Esophagus muscularis mucosa (tissue), 4 donors: ENCODE data around the gene MPP2. TPM values are rescaled to one million over a fixed set of nuclear protein-coding genes. Genes with fewer than 3 reads are reported as not detected.

Source experiments
- DNase-seq: peaks from one replicate; pipeline ENCODE4 v3.0.0-alpha.2; 2017; ENCODE audit errors: extremely low spot score
- H3K27ac ChIP-seq, 4 donors: fragments of 200-600 bp; sonication (generic); replicated peaks in 1 of 4; 1 replicate in 3 of 4; 2 replicates in 1 of 4; pipeline ENCODE4 v1.5.1; 2016 to 2019; ENCODE audit warnings: mild to moderate bottlenecking in 1 of 4
- H3K27me3 ChIP-seq, 4 donors: fragments of 200-600 bp; sonication (generic); one replicate each; pipeline versions ENCODE4 v1.5.1 to v1.6.0; 2016 to 2019
- H3K36me3 ChIP-seq, 4 donors: fragments of 200-600 bp; sonication (generic); one replicate each; pipeline ENCODE4 v1.5.1; 2016 to 2019
- H3K4me1 ChIP-seq, 4 donors: fragments of 200-600 bp; sonication (generic); one replicate each; pipeline ENCODE4 v1.5.1; 2016 to 2019
- H3K4me3 ChIP-seq, 4 donors: fragments of 200-600 bp; sonication (generic); 1 replicate in 2 of 4; 2 replicates in 2 of 4; pipeline ENCODE4 v1.5.1; 2016 to 2019; ENCODE audit warnings: mild to moderate bottlenecking in 4 of 4, moderate library complexity in 1 of 4
- H3K9me3 ChIP-seq, 4 donors: fragments of 200-600 bp; sonication (generic); 1 replicate in 3 of 4; 2 replicates in 1 of 4; pipeline ENCODE4 v1.5.1; 2016 to 2019
- EP300 ChIP-seq: sonication (generic); formaldehyde crosslinking; IDR thresholded peaks from one replicate; pipeline ENCODE4 v1.6.1; 2017; ENCODE audit warnings: antibody characterized with exemption
- POLR2A ChIP-seq: fragments of 450-650 bp; IDR thresholded peaks from one replicate; pipeline ENCODE4 v1.6.1; 2017; ENCODE audit warnings: antibody characterized with exemption, moderate library complexity, mild to moderate bottlenecking, low read depth
- POLR2AphosphoS5 ChIP-seq, 2 donors: sonication (generic); formaldehyde crosslinking; IDR thresholded peaks; one replicate each; pipeline ENCODE4 v1.6.1; 2017; ENCODE audit warnings: antibody characterized with exemption in 2 of 2
- WGBS: methylation state at CpG from one replicate; pipeline ENCODE4 v1.1.5; 2018; 5-methylcytosine and 5-hydroxymethylcytosine counted together
- intact Hi-C: fragments of 100-400 bp; cut with DNase I; formaldehyde crosslinking; loops from one replicate; pipeline ENCODE4 v1.15.1; 2023
- total RNA-seq, 4 donors: library from RNA; depleted of rRNA; stranded (reverse); fragments of >200 nt; gene quantifications; one replicate each; pipeline versions ENCODE4 v1.1.0 to v1.2.1, GENCODE V29; 2016
- TF ChIP-seq, protein P1 (sequence below), 3 experiments: fragments of 200-600 bp in 2 of 3; fragments of 450-650 bp in 1 of 3; sonication (generic) in 2 of 3; IDR thresholded peaks; one replicate each; pipeline ENCODE4 v1.5.1; 2017 to 2019; ENCODE audit warnings: antibody characterized with exemption in 3 of 3, mild to moderate bottlenecking in 2 of 3, moderate library complexity in 1 of 3

MPP2 gene
- total RNA-seq, 4 donors from 2014 or later: 13.3 to 15.9 (median 15.6) TPM

DNA sequence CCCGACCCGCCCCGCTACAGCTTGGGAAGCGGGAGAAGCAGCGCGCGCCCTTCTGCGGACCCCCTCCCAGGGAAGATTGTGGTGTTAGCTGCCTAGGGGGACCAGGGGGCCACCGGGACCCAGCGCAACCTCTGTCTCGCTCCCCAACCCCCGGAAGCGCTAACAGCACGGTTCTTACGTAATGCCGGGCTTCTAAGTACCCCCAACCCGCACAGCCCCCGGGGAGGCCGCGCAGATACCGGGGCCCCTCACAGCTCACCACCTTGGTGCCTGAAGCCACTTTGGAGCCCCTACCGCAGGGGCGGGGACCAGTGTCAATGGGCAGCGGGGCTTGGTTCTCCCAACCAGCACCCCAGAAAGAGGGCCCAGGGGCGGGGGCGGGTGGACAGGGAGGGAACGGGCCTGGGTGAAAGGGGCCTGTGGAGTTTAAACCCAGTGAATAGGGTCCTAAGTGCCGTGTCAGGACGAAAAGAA lies 348 bp downstream of the MPP2 start:
- TF ChIP-seq, protein P1, sequence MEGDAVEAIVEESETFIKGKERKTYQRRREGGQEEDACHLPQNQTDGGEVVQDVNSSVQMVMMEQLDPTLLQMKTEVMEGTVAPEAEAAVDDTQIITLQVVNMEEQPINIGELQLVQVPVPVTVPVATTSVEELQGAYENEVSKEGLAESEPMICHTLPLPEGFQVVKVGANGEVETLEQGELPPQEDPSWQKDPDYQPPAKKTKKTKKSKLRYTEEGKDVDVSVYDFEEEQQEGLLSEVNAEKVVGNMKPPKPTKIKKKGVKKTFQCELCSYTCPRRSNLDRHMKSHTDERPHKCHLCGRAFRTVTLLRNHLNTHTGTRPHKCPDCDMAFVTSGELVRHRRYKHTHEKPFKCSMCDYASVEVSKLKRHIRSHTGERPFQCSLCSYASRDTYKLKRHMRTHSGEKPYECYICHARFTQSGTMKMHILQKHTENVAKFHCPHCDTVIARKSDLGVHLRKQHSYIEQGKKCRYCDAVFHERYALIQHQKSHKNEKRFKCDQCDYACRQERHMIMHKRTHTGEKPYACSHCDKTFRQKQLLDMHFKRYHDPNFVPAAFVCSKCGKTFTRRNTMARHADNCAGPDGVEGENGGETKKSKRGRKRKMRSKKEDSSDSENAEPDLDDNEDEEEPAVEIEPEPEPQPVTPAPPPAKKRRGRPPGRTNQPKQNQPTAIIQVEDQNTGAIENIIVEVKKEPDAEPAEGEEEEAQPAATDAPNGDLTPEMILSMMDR (IDR thresholded peaks at IDR 0.05): no peak
- TF ChIP-seq POLR2AphosphoS5 (IDR thresholded peaks at IDR 0.05) (no peak), EP300 (no peak), POLR2A (no peak)
- under 1% methylated on average over 14 of the region's 29 CpGs for WGBS
- no peak for DNase-seq
- intact Hi-C loops: loop anchor here (10.0 kb wide), 1 partner anchor 238 kb away; the partner anchor contains the start of gene HROB
- H3K36me3 ChIP-seq: peaks cover 0 to 17% (median 6%) of the 10 kb centered on the region in 4 donors
- H3K9me3 ChIP-seq: no peaks in the 10 kb centered on the region
- H3K27me3 ChIP-seq: peaks cover 0 to 24% (median 0%) of the 10 kb centered on the region in 4 donors
- H3K27ac ChIP-seq: peak overlapping the region; percentile 95 to 97 (median 96)
- peaks cover 22 to 47% (median 38%) of the 10 kb centered on the region in 4 donors for H3K4me1 ChIP-seq
- H3K4me3 ChIP-seq: peak overlapping the region; percentile 77 to 86 (median 86)

DNA sequence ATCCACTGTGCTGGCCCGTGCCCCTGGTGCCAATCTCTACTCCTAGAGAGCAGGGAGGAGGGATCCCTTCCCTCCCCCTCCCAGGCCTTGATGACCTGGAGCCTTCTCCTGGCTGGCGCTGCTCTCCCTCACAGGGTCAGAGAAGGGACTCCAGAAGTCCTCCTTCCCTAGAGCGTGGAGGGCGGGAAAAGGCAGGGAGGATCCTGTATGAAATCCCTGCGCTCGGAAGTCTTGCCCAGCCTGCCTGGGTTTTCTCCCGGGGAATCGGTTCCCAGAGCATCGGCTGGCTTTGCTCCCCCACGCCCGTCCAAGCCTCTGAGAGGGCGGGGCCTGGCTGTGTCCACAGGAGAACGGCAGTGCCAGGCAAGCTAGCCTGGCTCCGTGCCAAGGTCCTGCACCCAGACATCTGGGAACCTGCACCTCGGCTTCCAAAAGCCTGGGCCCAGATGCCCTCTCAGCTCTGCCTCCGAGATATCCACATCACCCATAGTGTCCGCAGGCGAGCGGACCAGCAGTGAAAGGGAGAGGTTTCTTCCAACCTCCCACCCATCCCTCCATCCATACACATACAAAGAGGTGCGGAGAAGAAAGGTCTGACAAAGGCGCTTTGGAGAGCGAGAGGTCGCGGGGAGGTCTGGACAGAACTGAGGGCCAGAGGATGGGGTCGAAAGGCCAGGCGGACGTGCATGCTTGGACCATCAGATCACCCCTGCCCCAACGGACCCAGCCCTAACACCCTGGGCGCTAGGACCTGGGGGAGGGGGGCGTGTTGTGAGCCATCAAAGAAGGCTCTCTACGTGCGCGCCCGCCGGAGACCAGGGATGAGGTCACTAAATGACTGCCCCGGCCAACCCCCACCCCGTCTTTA lies 1.1 kb downstream of the MPP2 start:
- intact Hi-C loops: loop anchor here (10.0 kb wide), 1 partner anchor 239 kb away; the partner anchor contains the start of gene HROB
- Histone ChIP-seq H3K36me3 (peaks cover 0 to 19% (median 6%) of the 10 kb centered on the region in 4 donors), H3K27me3 (peaks cover 0 to 24% (median 0%) of the 10 kb centered on the region in 4 donors), H3K27ac (peak overlapping the region; percentile 95 to 97 (median 96)), H3K9me3 (no peaks in the 10 kb centered on the region), H3K4me1 (peaks cover 24 to 55% (median 42%) of the 10 kb centered on the region in 4 donors), H3K4me3 (peak overlapping the region; percentile 77 to 86 (median 86))
- peak; percentile 94 for DNase-seq
- TF ChIP-seq EP300 (no peak), POLR2AphosphoS5 (IDR thresholded peaks at IDR 0.05) (peak; percentile 47 to 64)
- TF ChIP-seq, protein P1 (IDR thresholded peaks at IDR 0.05): peak in 1 of 3 experiments; percentile 8
- 8% methylated on average over 13 of the region's 37 CpGs for WGBS

DNA sequence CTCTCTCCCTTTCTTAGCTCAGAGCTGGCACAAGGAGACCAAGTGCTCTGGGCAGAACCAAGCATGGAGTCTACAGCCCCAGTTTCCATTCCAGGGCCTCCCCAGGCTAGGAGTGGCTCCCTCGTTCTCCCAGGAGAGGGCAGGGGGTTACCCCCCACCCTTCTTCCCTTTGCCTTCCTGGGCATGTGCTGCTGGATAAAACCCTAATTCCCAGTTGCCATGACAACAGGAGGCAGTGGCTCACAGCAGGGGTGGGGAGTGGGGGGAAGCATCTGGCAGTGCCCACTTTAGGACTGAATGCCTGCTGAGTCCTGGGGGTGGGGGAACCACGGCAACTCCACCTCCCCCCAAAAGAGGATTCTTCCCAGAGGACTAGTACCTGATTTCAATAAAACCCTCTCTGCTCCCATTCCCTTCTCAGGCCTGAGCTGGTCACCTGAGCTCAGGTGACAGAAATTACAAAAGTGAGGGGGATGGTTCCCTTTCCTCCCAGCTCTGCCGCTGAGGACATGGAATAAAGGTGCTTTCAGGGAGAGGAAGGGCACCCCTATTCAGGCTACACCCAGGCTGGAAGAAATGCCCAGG lies 1.8 kb downstream of the MPP2 start:
- Histone ChIP-seq H3K4me3 (peak overlapping the region; percentile 77 to 86 (median 86)), H3K4me1 (peaks cover 31 to 62% (median 49%) of the 10 kb centered on the region in 4 donors), H3K27ac (peak overlapping the region; percentile 95 to 97 (median 96)), H3K27me3 (peaks cover 0 to 24% (median 0%) of the 10 kb centered on the region in 4 donors), H3K9me3 (no peaks in the 10 kb centered on the region), H3K36me3 (peaks cover 0 to 19% (median 6%) of the 10 kb centered on the region in 4 donors)
- intact Hi-C loops: loop anchor here (10.0 kb wide), 1 partner anchor 239 kb away; the partner anchor contains the start of gene HROB
- WGBS: 37% methylated on average over 3 of the region's 3 CpGs
- no peak for DNase-seq
- no peak for TF ChIP-seq POLR2AphosphoS5 (IDR thresholded peaks at IDR 0.05)
- TF ChIP-seq EP300: no peak
- TF ChIP-seq, protein P1 (IDR thresholded peaks at IDR 0.05): no peak
- no peak for TF ChIP-seq POLR2A

DNA sequence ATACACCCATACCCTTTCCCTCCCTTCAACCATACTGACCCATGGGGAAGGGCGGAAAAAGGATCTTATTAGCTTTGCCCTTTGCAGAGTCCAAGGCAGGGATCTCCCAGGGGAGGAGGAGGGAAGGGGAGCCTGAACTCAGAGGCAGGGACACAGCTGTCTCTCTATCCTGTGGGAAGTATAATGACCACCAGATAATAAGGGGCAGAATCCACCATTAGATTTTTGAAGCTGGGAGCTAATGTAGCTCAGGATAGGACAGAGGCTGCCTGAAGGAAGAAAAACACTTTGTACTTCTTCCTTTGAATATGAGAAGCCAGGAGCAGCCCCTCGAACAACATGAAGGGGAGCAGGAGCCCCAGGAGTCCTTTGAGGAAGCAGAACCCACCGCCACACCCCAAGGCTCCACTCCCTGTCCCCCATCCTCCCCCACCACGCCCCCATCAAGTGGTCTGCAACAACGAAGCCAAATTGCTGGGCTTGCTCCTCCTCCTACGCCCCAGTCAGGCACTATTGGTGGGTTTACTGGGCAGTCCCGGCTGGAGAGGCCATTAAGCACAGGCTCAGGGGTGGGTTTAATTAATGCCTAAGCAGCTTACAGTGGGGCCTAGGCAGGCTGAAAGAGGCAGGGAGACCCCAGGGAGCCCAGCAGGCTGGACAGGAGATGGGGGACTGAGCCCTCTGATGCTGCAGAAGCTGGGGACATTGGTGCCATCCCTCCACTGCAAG lies 5.3 kb downstream of the MPP2 start:
- H3K9me3 ChIP-seq: no peaks in the 10 kb centered on the region
- H3K27ac ChIP-seq: no peak overlapping the region
- no peak for DNase-seq
- intact Hi-C loops: loop anchor here (10.0 kb wide), 1 partner anchor 243 kb away; the partner anchor contains the start of gene HROB
- H3K27me3 ChIP-seq: peaks cover 0 to 19% (median 0%) of the 10 kb centered on the region in 4 donors
- WGBS: 52% methylated on average over 7 of the region's 7 CpGs
- H3K4me3 ChIP-seq: no peak overlapping the region
- H3K36me3 ChIP-seq: peaks cover 0 to 32% (median 12%) of the 10 kb centered on the region in 4 donors
- TF ChIP-seq POLR2AphosphoS5 (IDR thresholded peaks at IDR 0.05): no peak
- no peak for TF ChIP-seq EP300
- no peak for TF ChIP-seq POLR2A
- TF ChIP-seq, protein P1 (IDR thresholded peaks at IDR 0.05): no peak
- H3K4me1 ChIP-seq: peaks cover 30 to 52% (median 41%) of the 10 kb centered on the region in 4 donors
